Panc1 (cell line): ENCODE results near the gene HNRNPH2.

Experiments
- REST ChIP-seq, 2 experiments: IDR thresholded peaks; 2 replicates each; pipeline ENCODE4 v1.6.1; 2011 to 2012; ENCODE audit warnings: low read depth in 2 of 2, control low read depth in 1 of 2, low read length in 1 of 2, mild to moderate bottlenecking in 1 of 2, moderate library complexity in 1 of 2; ENCODE audit not compliant: insufficient read depth in 1 of 2
- SIN3A ChIP-seq: IDR thresholded peaks from 2 replicates; pipeline ENCODE4 v1.6.1; 2012; ENCODE audit warnings: low read depth, mild to moderate bottlenecking, low read length, moderate library complexity, borderline replicate concordance; ENCODE audit not compliant: insufficient read depth
- TCF7L2 ChIP-seq: IDR thresholded peaks from 2 replicates; pipeline ENCODE4 v1.6.1; 2011; ENCODE audit warnings: mild to moderate bottlenecking, low read depth, low read length, inconsistent platforms
- TF ChIP-seq, protein P1 (sequence below): fragments of 450-650 bp; IDR thresholded peaks from 2 replicates; pipeline ENCODE4 v1.5.1; 2017; ENCODE audit warnings: mild to moderate bottlenecking

DNA sequence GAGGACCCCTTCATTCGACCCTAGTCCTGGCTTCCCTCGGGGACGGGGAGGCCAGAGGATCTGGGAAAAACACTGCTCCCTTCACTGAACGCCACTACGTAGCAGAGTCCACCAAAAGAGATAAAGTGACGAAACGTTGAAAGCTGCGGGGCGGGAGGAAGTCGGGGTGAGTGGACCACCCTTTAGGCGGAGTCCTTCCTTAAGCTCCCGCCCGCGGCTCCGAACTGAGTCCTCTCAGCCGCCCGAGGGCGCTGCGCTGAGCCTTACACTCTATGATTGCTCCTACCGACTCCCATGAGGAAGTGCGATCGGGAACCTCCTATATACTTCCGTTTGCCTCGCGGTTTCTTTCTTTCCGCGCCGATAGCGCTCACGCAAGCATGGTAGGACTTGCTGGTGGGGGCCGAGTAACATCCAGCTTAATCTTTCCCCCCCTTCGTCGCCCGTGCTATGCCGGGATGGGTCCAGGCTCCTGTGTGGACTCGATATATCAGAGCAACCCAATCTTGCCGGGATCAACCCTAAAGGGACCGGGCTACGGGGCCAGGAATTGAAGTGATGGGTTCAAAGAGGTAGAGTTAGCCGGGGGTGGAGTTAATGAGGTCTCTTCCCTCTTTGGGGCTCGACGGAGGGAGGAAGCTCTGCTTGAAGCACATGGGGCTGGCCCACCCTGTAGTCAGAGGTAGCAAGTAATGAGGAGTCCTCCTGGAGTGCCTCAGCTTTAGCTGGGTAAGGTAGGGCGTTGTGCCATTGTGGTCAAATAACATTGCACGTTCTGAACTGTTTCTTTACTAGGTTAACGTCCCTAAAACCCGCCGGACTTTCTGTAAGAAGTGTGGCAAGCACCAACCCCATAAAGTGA, 17.1 kb upstream of the HNRNPH2 start, which contains the start of gene RPL36A:
- TF ChIP-seq, protein P1, sequence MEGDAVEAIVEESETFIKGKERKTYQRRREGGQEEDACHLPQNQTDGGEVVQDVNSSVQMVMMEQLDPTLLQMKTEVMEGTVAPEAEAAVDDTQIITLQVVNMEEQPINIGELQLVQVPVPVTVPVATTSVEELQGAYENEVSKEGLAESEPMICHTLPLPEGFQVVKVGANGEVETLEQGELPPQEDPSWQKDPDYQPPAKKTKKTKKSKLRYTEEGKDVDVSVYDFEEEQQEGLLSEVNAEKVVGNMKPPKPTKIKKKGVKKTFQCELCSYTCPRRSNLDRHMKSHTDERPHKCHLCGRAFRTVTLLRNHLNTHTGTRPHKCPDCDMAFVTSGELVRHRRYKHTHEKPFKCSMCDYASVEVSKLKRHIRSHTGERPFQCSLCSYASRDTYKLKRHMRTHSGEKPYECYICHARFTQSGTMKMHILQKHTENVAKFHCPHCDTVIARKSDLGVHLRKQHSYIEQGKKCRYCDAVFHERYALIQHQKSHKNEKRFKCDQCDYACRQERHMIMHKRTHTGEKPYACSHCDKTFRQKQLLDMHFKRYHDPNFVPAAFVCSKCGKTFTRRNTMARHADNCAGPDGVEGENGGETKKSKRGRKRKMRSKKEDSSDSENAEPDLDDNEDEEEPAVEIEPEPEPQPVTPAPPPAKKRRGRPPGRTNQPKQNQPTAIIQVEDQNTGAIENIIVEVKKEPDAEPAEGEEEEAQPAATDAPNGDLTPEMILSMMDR, result peak; percentile 93
- TF ChIP-seq REST (IDR thresholded peaks at IDR 0.05; ENCODE audit: insufficient read depth in 1 of 2, low read depth in 2 of 2, low read length in 1 of 2) (no peak), TCF7L2 (peak; percentile 73; the same call in 1 of the 2 replicates), SIN3A (peak; percentile 69; the same call in 1 of the 2 replicates)
